Measurements from ENCODE around the gene KLHDC7B. TPM values are rescaled to one million over a fixed set of nuclear protein-coding genes. Genes with fewer than 3 reads are reported as not detected.
A peak's percentile ranks its signal among the peaks of the same experiment; 100 is the strongest.
"Not testable (repeated sequence)": the region's sequence is repeated elsewhere in the genome, so short reads cannot be mapped to it uniquely, and the experiment has no call there.

KLHDC7B gene
- total RNA-seq, 1 donor from 2014 or later: 0.77 TPM

GRCh38 chr22:50531962-50532674 is 13.6 kb upstream of the KLHDC7B start:
- intact Hi-C loops (cut with DNase I): no loop called here
- Histone ChIP-seq H3K4me1 (peaks cover 50% of the 10 kb centered on the region), H3K9me3 (no peaks in the 10 kb centered on the region), H3K4me3 (peak overlapping the region; percentile 79), H3K27ac (peak overlapping the region; percentile 100), H3K36me3 (no peaks in the 10 kb centered on the region), H3K27me3 (ENCODE audit: low read depth) (no peaks in the 10 kb centered on the region)
- DNase-seq (peak; percentile 90), ATAC-seq (peak; percentile 61 to 65)
- no peak for TF ChIP-seq CTCF (IDR thresholded peaks at IDR 0.05)

GRCh38 chr22:50532824-50533796 is 12.6 kb upstream of the KLHDC7B start:
- Histone ChIP-seq H3K4me1 (peaks cover 50% of the 10 kb centered on the region), H3K36me3 (no peaks in the 10 kb centered on the region), H3K27me3 (ENCODE audit: low read depth) (no peaks in the 10 kb centered on the region), H3K4me3 (no peak overlapping the region), H3K27ac (peak overlapping the region; percentile 100), H3K9me3 (no peaks in the 10 kb centered on the region)
- intact Hi-C loops (cut with DNase I): no loop called here
- TF ChIP-seq CTCF (IDR thresholded peaks at IDR 0.05): no peak
- ATAC-seq (no peak), DNase-seq (peak; percentile 39)

GRCh38 chr22:50533856-50534711 is 11.6 kb upstream of the KLHDC7B start:
- peak overlapping the region; percentile 100 for H3K27ac ChIP-seq
- H3K9me3 ChIP-seq; H3K36me3 ChIP-seq; ATAC-seq; H3K27me3 ChIP-seq (ENCODE audit: low read depth); H3K4me3 ChIP-seq; intact Hi-C loops (cut with DNase I): not testable (repeated sequence)
- peaks cover 50% of the 10 kb centered on the region for H3K4me1 ChIP-seq
- DNase-seq: peak; percentile 86

GRCh38 chr22:50535113-50535512 is 10.6 kb upstream of the KLHDC7B start:
- Histone ChIP-seq H3K4me3 (no peak overlapping the region), H3K4me1 (peaks cover 54% of the 10 kb centered on the region), H3K9me3 (no peaks in the 10 kb centered on the region), H3K27me3 (ENCODE audit: low read depth) (no peaks in the 10 kb centered on the region), H3K27ac (peak overlapping the region; percentile 100), H3K36me3 (no peaks in the 10 kb centered on the region)
- intact Hi-C loops (cut with DNase I): no loop called here
- DNase-seq (no peak), ATAC-seq (no peak)
- no peak for TF ChIP-seq CTCF (IDR thresholded peaks at IDR 0.05)

GRCh38 chr22:50536226-50536625 is 9.5 kb upstream of the KLHDC7B start:
- H3K9me3 ChIP-seq: no peaks in the 10 kb centered on the region
- DNase-seq: no peak
- no peak overlapping the region for H3K27ac ChIP-seq
- H3K27me3 ChIP-seq (ENCODE audit: low read depth): no peaks in the 10 kb centered on the region
- no peak for ATAC-seq
- H3K4me3 ChIP-seq: no peak overlapping the region
- TF ChIP-seq CTCF (IDR thresholded peaks at IDR 0.05): no peak
- intact Hi-C loops (cut with DNase I): no loop called here
- H3K36me3 ChIP-seq: no peaks in the 10 kb centered on the region
- H3K4me1 ChIP-seq: peaks cover 61% of the 10 kb centered on the region

Measured in lower lobe of right lung (tissue), 2 donors.